Esophagus muscularis mucosa (tissue), 4 donors: ENCODE measurements around the gene TMEM170B.

Experiments used
- CTCF ChIP-seq, 3 experiments: fragments of 200-600 bp in 2 of 3; fragments of 450-650 bp in 1 of 3; sonication (generic) in 2 of 3; IDR thresholded peaks; one replicate each; pipeline ENCODE4 v1.5.1; 2017 to 2019; ENCODE audit warnings: antibody characterized with exemption in 3 of 3, mild to moderate bottlenecking in 2 of 3, moderate library complexity in 1 of 3
- EP300 ChIP-seq: sonication (generic); formaldehyde crosslinking; IDR thresholded peaks from one replicate; pipeline ENCODE4 v1.6.1; 2017; ENCODE audit warnings: antibody characterized with exemption
- POLR2A ChIP-seq: fragments of 450-650 bp; IDR thresholded peaks from one replicate; pipeline ENCODE4 v1.6.1; 2017; ENCODE audit warnings: antibody characterized with exemption, moderate library complexity, mild to moderate bottlenecking, low read depth
- POLR2AphosphoS5 ChIP-seq, 2 donors: sonication (generic); formaldehyde crosslinking; IDR thresholded peaks; one replicate each; pipeline ENCODE4 v1.6.1; 2017; ENCODE audit warnings: antibody characterized with exemption in 2 of 2

- TF ChIP-seq CTCF (IDR thresholded peaks at IDR 0.05) (no peak), POLR2A (no peak), POLR2AphosphoS5 (IDR thresholded peaks at IDR 0.05) (no peak), EP300 (no peak)
These were observed 13.5 kb downstream of the TMEM170B start for GRCh38 chr6:11551053-11551452.
